HUES64 (cell line): ENCODE results near the gene KIF12.
"Not testable (repeated sequence)": the region's sequence is repeated elsewhere in the genome, so short reads cannot be mapped to it uniquely, and the experiment has no call there.

Experiments used
- H3K27ac ChIP-seq: 2 replicates; pipeline ENCODE4 v1.7.0; 2013; ENCODE audit warnings: low read depth, low read length, inconsistent platforms
- H3K27me3 ChIP-seq: 2 replicates; pipeline ENCODE4 v1.6.1; 2013; ENCODE audit warnings: mild to moderate bottlenecking, low read length; ENCODE audit not compliant: insufficient read depth
- H3K36me3 ChIP-seq: 2 replicates; pipeline ENCODE4 v1.6.1; 2013; ENCODE audit warnings: mild to moderate bottlenecking, low read length; ENCODE audit not compliant: insufficient read depth
- H3K4me1 ChIP-seq: 2 replicates; pipeline ENCODE4 v1.6.1; 2013; ENCODE audit warnings: mild to moderate bottlenecking, low read length, moderate library complexity; ENCODE audit not compliant: insufficient read depth
- H3K4me3 ChIP-seq: 2 replicates; pipeline ENCODE4 v1.5.1; 2013; ENCODE audit warnings: mild to moderate bottlenecking, low read length, moderate library complexity
- H3K9ac ChIP-seq: 2 replicates; pipeline ENCODE4 v1.6.1; 2013; ENCODE audit warnings: mild to moderate bottlenecking, low read depth, low read length
- H3K9me3 ChIP-seq: 2 replicates; pipeline ENCODE4 v1.6.1; 2013; ENCODE audit warnings: low read depth, low read length; ENCODE audit not compliant: insufficient read depth
- WGBS: fragments of 150-250, 120-280 bp; methylation state at CpG from one replicate; pipeline ENCODE4 v1.1.7; 2013; ENCODE audit warnings: missing lambda C conversion rate; 5-methylcytosine and 5-hydroxymethylcytosine counted together

The KIF12 gene

DNA sequence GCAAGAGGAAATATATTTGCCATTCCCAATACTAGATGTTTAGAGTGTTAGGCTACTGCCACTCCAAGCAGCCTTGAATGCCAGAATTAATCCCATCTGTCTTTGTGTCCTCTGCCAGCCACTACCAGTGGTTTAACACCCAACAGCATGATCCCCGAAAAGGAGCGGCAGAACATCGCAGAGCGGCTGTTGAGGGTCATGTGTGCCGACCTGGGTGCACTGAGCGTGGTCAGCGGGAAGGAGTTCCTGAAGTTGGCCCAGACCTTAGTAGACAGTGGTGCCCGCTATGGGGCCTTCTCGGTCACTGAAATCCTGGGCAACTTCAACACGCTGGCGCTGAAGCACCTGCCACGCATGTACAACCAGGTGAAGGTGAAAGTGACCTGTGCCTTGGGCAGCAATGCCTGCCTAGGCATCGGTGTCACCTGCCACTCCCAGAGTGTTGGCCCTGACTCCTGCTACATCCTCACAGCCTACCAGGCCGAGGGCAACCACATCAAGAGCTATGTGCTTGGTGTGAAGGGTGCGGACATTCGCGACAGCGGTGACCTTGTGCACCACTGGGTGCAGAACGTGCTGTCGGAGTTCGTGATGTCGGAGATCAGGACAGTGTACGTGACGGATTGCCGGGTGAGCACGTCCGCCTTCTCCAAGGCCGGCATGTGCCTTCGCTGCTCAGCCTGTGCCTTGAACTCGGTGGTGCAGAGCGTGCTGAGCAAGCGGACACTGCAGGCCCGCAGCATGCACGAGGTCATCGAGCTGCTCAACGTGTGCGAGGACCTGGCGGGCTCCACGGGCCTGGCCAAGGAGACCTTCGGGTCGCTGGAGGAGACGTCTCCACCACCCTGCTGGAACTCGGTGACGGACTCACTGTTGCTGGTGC is 50.3 kb downstream of the KIF12 start:
- Histone ChIP-seq H3K9ac (no peak overlapping the region), H3K9me3 (no peaks in the 10 kb centered on the region), H3K4me1 (no peaks in the 10 kb centered on the region), H3K27ac (no peak overlapping the region), H3K36me3 (peaks cover 38% of the 10 kb centered on the region), H3K27me3 (no peaks in the 10 kb centered on the region), H3K4me3 (no peak overlapping the region)
- WGBS, result 96% methylated on average over 44 of the region's 44 CpGs

- Histone ChIP-seq H3K27ac (no peak overlapping the region), H3K9me3 (no peaks in the 10 kb centered on the region), H3K4me1 (no peaks in the 10 kb centered on the region), H3K4me3 (no peak overlapping the region), H3K27me3 (no peaks in the 10 kb centered on the region), H3K9ac (no peak overlapping the region), H3K36me3 (peaks cover 38% of the 10 kb centered on the region)
- WGBS, result 75% methylated on average over 3 of the region's 3 CpGs
Measured at GRCh38 chr9:114047717-114048116, 51.4 kb downstream of the KIF12 start.

- Histone ChIP-seq H3K4me1 (no peaks in the 10 kb centered on the region), H3K27ac (no peak overlapping the region), H3K36me3 (peaks cover 38% of the 10 kb centered on the region), H3K27me3 (no peaks in the 10 kb centered on the region), H3K9me3 (no peaks in the 10 kb centered on the region), H3K4me3 (no peak overlapping the region), H3K9ac (no peak overlapping the region)
- WGBS, result 100% methylated on average over 1 of the region's 1 CpG
Measured at GRCh38 chr9:114046875-114047274, 52.2 kb downstream of the KIF12 start.

GRCh38 chr9:114046237-114046755 is 52.8 kb downstream of the KIF12 start:
- Histone ChIP-seq H3K36me3 (peaks cover 37% of the 10 kb centered on the region), H3K4me3 (no peak overlapping the region), H3K27me3 (no peaks in the 10 kb centered on the region), H3K27ac (no peak overlapping the region), H3K9ac (no peak overlapping the region), H3K9me3 (no peaks in the 10 kb centered on the region), H3K4me1 (no peaks in the 10 kb centered on the region)
- 92% methylated on average over 4 of the region's 4 CpGs for WGBS

- not testable (repeated sequence) for H3K4me1 ChIP-seq, H3K9me3 ChIP-seq, H3K9ac ChIP-seq, H3K27ac ChIP-seq, H3K27me3 ChIP-seq, H3K4me3 ChIP-seq
- peaks cover 13% of the 10 kb centered on the region for H3K36me3 ChIP-seq
Measured at GRCh38 chr9:114043660-114044059, 55.4 kb downstream of the KIF12 start.
